NCI-H2081 (cell line): ENCODE results near the gene RUFY4.
"Not testable (repeated sequence)": the region's sequence is repeated elsewhere in the genome, so short reads cannot be mapped to it uniquely, and the experiment has no call there.

Experiments used
- DNase-seq, 2 experiments: peaks; one replicate each; lab custom pipeline; 2025; lab: John Stamatoyannopoulos, UW

Gene RUFY4

DNA sequence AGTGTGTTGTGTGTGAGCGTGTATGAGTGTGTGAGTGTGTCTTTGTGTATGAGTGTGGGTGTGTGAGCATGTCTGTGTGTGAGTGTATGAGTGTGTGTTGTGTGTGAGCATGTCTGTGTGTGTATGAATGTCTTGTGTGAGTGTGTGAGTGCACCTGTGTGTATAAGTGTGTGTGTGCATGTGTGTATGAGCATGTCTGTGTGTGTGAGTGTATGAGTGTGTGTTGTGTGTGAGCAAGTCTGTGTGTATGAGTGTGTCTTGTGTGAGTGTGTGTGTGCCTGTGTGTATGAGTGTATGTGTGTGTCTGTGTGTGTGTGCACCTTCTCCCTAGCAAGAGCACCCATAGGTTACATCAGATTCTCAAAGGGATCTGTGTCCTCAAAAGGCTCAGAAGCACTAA is 37.8 kb upstream of the RUFY4 start:
- DNase-seq, result no peak

GRCh38 chr2:218031771-218032257 is 37.2 kb upstream of the RUFY4 start:
- DNase-seq, result no peak

DNA sequence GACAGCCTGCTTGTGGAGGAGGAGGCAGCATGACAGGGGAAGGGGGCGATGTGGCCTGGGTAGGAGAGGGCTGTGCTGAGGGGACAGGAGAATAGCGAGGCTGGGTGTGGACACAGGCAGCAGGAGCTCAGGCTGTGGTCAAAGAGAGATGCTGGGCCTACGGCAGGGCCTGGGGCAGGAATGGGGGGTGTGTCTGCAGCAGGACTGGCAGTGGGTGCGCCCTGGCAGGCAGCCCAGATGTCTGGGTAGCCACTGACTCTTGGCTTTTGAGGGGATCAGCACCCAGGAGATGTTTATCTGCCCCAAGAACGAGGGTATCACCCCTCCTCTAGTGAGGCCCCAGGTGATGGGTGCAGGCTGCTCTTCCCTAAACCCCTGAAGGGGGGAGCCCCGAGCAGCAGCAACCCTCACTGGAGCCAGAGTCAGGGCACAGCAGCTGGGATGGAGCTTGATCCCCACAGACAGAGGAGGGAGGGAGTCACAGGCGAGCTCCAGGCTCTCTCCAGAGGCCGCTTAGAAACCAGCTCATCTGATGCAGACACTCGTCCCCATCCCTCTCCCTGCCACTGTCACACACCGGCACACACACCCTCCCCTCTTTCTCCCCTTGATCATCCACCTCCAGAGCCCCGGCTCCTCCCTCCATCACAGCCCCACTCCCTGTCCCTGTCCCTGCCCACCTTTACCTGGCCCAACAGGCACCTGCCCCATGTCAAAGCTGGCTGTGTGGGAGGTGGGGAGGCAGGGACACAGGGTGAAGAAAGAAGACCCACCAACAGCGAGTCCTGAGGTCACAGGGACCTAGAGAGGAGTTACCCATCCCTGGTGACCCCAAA is 36.5 kb upstream of the RUFY4 start:
- no peak for DNase-seq

- DNase-seq, result no peak
Observed at GRCh38 chr2:218033208-218033589, 35.9 kb upstream of the RUFY4 start.

DNA sequence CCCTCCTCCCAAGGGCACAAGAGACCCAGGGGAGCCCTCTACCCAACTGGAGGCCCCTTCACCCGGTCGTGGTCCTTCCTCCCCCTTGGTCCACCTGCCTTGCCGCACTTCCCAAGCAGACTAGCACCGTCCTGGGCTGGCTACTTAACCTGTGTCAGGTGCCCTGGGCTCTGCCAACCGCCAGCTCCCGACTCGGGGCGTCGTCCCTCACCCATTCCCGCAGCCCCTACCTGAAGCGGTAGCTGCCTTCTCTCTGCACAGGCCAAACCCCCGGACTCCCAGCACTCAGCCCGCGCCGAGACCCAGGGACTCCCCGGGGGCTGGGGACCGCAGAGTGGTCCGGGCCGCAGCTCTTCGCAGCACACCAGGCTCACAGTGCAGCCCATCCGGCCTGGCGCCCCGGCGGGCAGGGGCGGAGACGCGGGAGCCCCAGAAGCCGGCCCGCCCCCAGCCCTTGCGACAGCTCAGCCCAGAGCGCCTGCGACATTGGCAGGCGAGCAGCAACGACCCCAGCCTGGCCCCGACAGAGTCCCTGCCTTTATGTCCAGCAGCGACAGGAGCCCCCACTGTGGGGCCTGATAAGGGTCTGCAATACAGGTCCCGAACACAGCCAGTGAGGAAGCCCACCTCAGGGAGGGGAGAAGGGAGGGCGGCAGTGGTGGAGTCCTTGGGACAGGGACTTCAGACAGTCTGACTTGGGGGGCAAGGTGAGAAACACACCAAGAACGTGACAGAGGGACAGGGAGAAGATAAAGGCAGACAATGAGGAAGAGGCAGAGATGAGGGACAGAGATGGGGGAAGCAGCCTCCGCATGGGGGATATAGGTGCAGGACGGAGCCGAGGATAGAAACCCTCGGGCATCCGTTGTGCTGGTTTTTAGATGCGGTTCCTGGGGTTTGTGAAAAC is 35.2 kb upstream of the RUFY4 start:
- DNase-seq, result no peak

DNA sequence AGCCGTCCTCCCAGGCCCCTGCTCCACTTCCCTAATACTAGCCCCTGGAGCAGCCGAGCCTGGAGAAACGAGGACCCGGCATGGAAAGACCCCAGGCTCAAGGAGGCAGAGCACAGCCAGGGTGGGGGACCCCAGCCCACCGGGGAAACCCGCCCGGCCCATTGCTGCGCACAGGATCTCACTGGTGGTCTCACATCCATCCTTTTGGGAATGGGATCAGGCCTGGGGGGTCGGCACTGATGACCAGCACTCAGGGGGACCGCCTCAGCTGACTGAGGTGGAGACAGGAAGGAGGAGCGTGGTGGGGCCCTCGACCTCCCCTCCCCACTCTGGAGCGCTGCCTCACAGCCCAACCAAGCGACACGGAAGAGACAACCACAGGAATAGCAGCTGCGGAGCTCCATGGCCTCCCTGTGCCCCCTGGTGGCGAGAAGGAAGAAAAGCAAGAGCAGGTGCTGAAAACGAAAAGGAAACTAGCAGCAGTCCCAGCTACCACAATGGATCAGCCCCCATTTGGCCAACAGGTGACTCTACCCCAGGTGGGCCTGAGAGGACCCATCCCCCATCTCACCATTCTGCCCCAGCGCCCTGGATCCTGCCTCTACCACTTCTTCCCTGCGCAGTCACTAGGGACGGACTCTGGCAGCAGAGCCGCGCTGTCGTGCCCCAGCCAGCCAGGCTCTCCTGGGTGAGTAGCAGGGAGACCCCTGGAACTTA is 34.4 kb upstream of the RUFY4 start:
- peak; percentile 16 to 30 for DNase-seq

GRCh38 chr2:218035463-218036100 is 33.5 kb upstream of the RUFY4 start:
- no peak for DNase-seq

DNA sequence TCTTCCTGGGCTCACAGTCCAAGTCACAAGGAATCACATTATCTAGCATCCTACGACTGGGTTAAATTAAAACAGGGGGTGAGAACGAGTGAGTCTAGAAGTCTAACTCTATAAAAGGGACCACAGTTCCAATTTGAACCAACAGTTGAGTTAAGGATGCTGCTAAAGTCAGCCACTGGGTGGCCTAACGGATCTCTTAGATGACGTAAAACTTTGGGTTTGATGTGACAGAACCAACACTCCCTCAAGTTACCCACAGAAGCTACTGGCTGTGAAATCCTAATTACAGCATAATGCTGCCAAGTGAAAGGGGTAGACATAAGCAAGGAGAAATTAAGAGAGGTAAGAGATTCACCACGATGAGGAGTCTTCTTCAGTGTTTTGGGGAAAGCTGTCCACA is 32.7 kb upstream of the RUFY4 start:
- DNase-seq, result no peak

- DNase-seq, result no peak
Observed at GRCh38 chr2:218039171-218039570, 29.9 kb upstream of the RUFY4 start.

GRCh38 chr2:218040883-218041282 is 28.2 kb upstream of the RUFY4 start:
- DNase-seq, result no peak

DNA sequence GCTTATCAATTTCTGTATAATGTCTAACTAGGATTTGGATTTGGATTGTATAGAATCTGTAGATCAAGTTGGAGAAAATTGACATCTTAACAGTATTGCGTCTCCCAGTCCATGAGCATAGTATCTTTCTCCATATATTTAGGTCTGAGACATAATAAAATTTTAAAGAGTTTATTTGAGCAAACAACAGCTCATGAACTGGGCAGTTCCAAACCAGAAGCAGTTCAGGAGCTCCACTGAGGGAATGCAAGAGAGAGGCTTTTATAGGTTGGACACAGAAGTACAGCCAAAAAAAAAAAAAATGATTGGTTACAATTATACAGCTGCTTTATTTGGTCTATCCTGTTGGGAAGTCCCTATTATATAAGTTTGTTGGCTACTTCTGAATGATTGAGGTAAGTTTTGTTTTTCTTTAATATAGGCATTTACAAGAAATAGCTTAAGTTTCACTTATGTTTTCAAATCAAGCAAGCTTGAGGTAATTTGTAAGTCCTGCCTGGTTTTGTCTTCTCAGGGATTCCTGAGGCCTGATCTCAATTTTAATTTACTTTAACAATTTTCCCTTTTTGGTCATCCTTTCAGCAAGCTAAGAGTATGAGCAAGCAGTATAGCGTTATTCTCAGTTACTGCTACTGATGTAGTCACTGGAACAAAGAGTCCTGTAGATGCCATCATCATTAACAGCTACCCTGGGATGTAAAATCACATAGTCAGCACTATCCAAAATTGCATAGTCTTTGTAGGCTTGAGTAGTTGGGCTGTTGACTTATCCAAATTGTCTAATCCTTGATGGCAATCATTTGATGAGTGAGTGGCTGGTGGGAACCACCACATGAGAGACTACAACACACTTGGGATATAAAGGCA is 27.5 kb upstream of the RUFY4 start:
- no peak for DNase-seq

GRCh38 chr2:218043100-218043499 is 26.0 kb upstream of the RUFY4 start:
- DNase-seq, result no peak

GRCh38 chr2:218043701-218044109 is 25.3 kb upstream of the RUFY4 start:
- no peak for DNase-seq

DNA sequence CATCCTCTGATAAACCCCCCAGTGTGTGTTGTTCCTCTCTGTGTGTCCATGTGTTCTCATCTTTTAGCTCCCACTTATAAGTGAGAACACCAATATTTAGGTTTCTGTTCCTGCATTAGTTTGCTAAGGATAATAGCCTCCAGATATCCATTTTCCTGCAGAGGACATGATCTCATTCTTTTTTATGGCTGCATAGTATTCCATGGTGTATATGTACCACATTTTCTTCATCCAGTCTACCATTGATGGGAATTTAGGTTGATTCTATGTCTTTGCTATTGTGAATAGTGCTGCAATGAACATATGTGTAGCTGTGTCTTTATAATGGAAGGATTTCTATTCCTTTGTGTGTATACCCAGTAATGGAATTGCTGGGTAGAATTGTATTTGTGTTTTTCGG is 24.5 kb upstream of the RUFY4 start:
- not testable (repeated sequence) for DNase-seq

GRCh38 chr2:218046238-218046637 is 22.8 kb upstream of the RUFY4 start:
- DNase-seq, result no peak

GRCh38 chr2:218047536-218048225 is 21.4 kb upstream of the RUFY4 start:
- DNase-seq, result no peak

DNA sequence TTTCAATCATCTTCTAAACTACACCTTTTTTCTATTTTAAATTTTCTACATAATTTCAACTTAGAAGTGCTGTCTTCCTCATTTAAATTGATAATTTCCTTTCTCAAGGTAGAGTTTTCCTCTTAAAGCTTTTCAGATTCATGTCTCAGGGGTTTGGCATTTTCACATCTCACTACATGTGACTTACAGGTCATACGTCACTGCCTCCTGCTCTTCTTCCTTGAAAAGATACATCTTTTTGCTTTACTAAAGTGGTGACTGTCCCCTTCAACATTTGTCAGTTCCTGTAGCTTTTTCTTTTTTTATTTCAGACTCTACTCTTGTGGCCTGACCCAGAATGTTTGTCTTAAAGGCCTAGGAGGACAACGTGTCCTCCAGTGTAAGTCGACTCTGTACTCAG is 17.1 kb upstream of the RUFY4 start:
- no peak for DNase-seq

DNA sequence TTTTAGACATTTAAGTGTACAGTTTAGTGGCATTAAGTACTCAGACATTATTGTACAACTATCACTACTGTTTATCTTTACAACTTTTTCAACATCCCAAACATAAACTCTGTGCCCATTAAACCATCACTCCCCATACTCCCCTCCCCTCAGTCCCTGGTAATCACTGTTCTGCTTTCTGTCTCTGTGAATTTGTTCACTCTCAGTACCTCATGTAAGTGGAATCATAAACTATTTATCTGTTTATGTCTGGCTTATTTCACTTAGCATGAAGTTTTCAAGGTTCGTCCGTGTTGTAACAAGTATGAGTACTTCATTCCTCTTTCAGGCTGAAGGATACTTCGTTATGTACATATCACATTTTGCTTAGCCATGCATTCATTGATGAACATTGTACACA is 9.8 kb upstream of the RUFY4 start:
- DNase-seq, result no peak

- no peak for DNase-seq
Observed at GRCh38 chr2:218060118-218060517, 8.9 kb upstream of the RUFY4 start.

DNA sequence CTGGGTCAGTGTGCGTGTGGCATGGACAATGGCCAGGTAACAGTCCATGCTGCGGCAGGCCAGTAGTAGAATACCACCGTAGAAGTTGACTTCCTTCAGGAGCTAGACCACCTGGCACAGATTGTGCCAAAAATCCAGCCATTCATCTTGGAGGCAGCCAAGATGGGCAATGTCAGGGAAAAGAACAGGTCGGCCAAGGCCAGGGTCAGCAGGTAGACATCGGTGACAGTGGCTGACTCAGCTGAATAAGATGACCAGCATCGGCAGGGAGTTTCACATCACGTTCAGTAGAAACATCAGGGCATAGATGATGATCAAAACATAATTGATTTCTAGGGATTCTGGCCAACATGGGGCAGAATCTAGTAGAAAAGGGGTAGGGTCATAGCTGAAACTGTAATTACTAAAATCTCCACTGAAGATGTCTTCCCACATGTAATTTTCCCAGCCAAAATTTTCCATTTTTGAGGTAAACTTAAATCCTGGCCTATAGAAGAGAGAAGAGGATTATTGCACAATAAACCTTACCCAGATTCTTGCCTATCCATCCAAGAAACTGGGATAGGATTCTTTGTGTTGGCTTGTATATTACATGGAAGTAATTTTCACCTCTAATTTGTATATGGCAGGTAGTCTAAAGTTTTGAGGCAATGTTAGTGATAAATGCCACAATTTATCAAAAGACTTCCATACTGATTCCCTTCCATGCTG is 7.9 kb upstream of the RUFY4 start:
- DNase-seq, result no peak
